Adrenal gland (tissue), 5 donors: Measurements from ENCODE around the gene NT5M.

Experiments used
- CTCF ChIP-seq, 6 experiments: fragments of 450-650 bp in 4 of 6; fragments of 200-600 bp in 2 of 6; sonication (generic) in 1 of 6; IDR thresholded peaks; 1 replicate in 5 of 6; 2 replicates in 1 of 6; pipeline versions ENCODE4 v1.5.1 to v1.8.0; 2016 to 2021; ENCODE audit warnings: antibody characterized with exemption in 6 of 6, mild to moderate bottlenecking in 2 of 6, moderate library complexity in 1 of 6
- POLR2A ChIP-seq, 2 donors: fragments of 450-650 bp; IDR thresholded peaks; one replicate each; pipeline ENCODE4 v1.6.1; 2017; ENCODE audit warnings: antibody characterized with exemption in 2 of 2, mild to moderate bottlenecking in 2 of 2, moderate library complexity in 1 of 2
- donor health status: DM: no; HTN: no; CAD: no.

DNA sequence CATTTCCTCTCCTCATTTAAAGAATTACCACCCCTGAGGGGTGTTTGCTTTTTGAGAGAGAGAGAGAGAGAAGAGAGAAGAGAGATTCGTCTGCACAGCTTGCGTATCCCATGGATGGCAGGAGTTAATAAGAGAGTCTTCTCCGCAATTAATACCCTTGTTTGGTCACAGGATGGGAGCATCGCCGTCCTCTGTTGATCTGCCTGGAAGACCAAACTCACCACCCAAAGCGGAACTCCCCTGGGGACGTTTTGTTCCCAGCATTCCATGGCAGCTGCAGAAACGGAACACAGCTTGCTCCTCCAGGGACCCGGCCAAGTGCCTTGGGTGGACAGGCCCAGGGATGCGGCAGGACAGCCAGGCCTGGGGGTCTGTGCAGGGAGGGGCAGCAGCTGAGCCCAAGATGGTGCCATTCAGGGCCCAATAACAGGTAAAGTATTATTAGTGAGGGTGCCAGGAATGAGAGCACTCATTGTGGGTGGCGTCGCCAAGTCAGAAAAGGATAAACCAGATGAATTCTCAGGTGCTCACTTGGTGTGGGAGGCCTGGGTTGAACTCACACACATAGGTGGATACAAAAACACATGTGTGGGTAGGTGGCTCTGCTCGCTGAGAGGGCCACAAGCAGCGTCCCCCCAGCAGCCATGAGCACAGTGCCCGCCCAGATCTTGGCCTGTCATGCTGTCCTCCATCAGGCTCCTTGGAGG, 83.1 kb downstream of the NT5M start:
- no peak for TF ChIP-seq POLR2A (IDR thresholded peaks at IDR 0.05)
- TF ChIP-seq CTCF (IDR thresholded peaks at IDR 0.05), result no peak
